ENCODE data around the gene AIPL1.

Gene AIPL1

GRCh38 chr17:6465206-6466003 is 30.5 kb upstream of the AIPL1 start:
- ATAC-seq = no peak

- no peak for ATAC-seq
These were observed 29.6 kb upstream of the AIPL1 start for GRCh38 chr17:6464446-6465041.

GRCh38 chr17:6463616-6464445 is 28.9 kb upstream of the AIPL1 start:
- ATAC-seq = no peak

- no peak for ATAC-seq
These were observed 27.8 kb upstream of the AIPL1 start for GRCh38 chr17:6462692-6463091.

GRCh38 chr17:6461792-6462524 is 27.0 kb upstream of the AIPL1 start:
- peak; percentile 32 to 48 for ATAC-seq

GRCh38 chr17:6461246-6461645 is 26.3 kb upstream of the AIPL1 start:
- no peak for ATAC-seq

- no peak for ATAC-seq
These were observed 25.7 kb upstream of the AIPL1 start for GRCh38 chr17:6460531-6461161.

- no peak for ATAC-seq
These were observed 23.6 kb upstream of the AIPL1 start for GRCh38 chr17:6458460-6458950.

GRCh38 chr17:6457688-6458459 is 23.0 kb upstream of the AIPL1 start:
- ATAC-seq = no peak

GRCh38 chr17:6456914-6457687 is 22.2 kb upstream of the AIPL1 start:
- ATAC-seq = no peak

GRCh38 chr17:6456321-6456720 is 21.4 kb upstream of the AIPL1 start:
- ATAC-seq = no peak

- peak; percentile 70 to 76 for ATAC-seq
These were observed 20.4 kb upstream of the AIPL1 start for GRCh38 chr17:6455321-6455705.

- no peak for ATAC-seq
These were observed 19.8 kb upstream of the AIPL1 start for GRCh38 chr17:6454495-6455320.

- ATAC-seq = no peak
These were observed 18.5 kb upstream of the AIPL1 start for GRCh38 chr17:6453279-6454024.

- ATAC-seq = no peak
These were observed 17.7 kb upstream of the AIPL1 start for GRCh38 chr17:6452471-6453266.

- ATAC-seq = no peak
These were observed 16.3 kb upstream of the AIPL1 start for GRCh38 chr17:6450926-6451832.

GRCh38 chr17:6449307-6449706 is 14.4 kb upstream of the AIPL1 start:
- ATAC-seq = no peak
